Effector memory CD4-positive, alpha-beta T cell (primary cell): ENCODE results near the gene HAL.

Source experiments
- DNase-seq, 3 donors: peaks; one replicate each; pipeline ENCODE4 v3.0.0-alpha.2; 2020
- H3K27ac ChIP-seq: 2 replicates; pipeline ENCODE4 v1.7.0; 2013; ENCODE audit warnings: mild to moderate bottlenecking, low read length, moderate library complexity; ENCODE audit not compliant: insufficient read depth, poor library complexity, severe bottlenecking
- H3K27me3 ChIP-seq: replicated peaks from 2 replicates; pipeline ENCODE4 v1.7.0; 2013; ENCODE audit warnings: mild to moderate bottlenecking, low read length; ENCODE audit not compliant: insufficient read depth, control insufficient read depth, poor library complexity, severe bottlenecking
- H3K36me3 ChIP-seq: 2 replicates; pipeline ENCODE4 v1.7.0; 2013; ENCODE audit warnings: mild to moderate bottlenecking, low read length, moderate library complexity; ENCODE audit not compliant: control insufficient read depth, insufficient read depth
- H3K4me1 ChIP-seq: 2 replicates; pipeline ENCODE4 v1.7.0; 2013; ENCODE audit warnings: low read length, mild to moderate bottlenecking; ENCODE audit not compliant: control insufficient read depth, insufficient read depth, poor library complexity, severe bottlenecking
- H3K4me3 ChIP-seq: 2 replicates; pipeline ENCODE4 v1.7.0; 2013; ENCODE audit warnings: low read length, low read depth, mild to moderate bottlenecking; ENCODE audit not compliant: insufficient read depth, poor library complexity, severe bottlenecking
- H3K9me3 ChIP-seq: 2 replicates; pipeline ENCODE4 v1.7.0; 2013; ENCODE audit warnings: mild to moderate bottlenecking, low read length, moderate library complexity; ENCODE audit not compliant: control insufficient read depth

HAL gene

DNA sequence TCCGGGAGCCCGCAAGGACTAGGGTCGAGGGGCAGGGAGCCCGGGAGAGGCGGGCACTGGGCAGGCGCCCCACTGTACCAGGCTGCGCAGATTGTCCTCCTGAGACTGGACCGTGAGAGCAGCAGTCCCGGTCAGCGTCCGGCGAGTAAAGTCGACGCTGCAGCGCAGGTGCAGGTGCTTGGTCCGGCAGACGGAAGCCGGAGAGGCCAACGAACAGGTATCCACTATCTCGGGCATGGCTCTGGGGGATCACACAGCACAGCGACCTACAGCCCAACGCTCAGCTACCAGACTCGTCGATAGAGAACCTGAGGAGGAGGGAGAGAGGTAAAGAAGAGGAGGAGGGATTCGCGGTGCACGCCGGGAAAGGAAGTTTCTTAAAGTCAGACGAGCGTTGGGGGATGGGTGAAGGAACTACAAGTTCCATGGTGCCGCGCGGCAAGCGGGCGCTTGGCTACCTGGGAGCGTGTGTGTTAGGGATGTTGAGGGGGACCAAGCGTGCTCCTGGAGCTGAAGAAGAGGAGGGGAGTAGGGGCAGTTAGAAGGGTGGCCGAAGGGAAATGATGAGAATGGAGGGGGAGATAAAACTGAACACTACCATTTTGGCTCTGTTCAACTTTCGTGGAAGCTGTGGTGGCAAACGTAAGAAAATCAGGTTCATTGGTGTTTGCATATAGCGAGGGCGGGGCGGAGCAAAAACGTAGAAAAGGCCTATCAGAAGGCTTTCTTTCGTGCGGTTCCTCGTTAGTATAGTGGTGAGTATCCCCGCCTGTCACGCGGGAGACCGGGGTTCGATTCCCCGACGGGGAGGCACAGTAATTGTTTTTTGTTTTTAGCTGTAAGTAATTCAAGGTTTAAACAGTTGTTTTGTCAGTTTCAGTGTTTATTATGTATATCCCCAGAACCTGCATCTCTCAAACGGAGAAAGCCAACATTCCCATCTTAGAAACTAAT lies 39.4 kb upstream of the HAL start, which contains the start of gene LTA4H:
Gene LTA4H (minus strand): TSS at position 305 of the 954 bp plus-strand sequence. CDS start 68 bp downstream, at position 237.
- peak within 1 kb of the TSS; percentile 91 for H3K4me3 ChIP-seq
- no peaks in the 10 kb centered on the region for H3K36me3 ChIP-seq
- peak; percentile 90 to 94 (median 94) for DNase-seq
- H3K9me3 ChIP-seq: no peaks in the 10 kb centered on the region
- peak within 1 kb of the TSS; percentile 84 for H3K27ac ChIP-seq
- H3K27me3 ChIP-seq: no peaks in the 10 kb centered on the region
- H3K4me1 ChIP-seq: peaks cover 12% of the 10 kb centered on the region

DNA sequence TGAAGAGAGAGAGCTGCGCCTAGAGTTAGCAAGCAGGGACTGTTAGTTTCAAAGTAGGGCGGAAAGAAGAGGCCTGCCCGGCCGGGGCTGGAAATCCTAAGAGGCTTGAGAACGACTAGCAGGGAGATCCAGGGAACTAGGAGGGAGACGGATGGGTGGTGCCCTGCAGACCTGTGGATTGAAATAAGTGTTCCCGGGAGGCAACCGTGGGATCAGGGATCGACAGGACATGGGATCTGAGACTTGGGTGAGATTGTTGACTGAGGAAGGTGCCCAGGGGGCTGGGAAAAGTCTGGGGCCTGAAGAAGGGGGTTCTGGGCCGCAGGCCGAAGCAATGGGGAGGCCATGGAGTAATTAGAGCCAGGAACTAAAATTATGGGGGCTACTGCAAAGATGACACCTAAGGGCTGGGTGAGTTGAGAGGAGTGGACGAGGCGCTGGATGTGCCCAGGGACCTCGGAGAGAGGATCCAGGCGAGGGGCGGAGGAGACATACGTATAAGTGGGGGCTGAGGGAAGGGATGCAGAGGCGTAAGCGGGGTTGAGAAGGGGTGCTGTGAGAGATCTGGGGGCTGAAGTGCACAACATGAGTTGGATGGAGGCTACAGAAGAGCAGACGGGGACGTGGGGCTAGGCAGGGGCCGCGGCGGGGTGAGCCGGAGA lies 38.6 kb upstream of the HAL start:
- Histone ChIP-seq H3K27ac (peak overlapping the region; percentile 84), H3K4me3 (peak overlapping the region; percentile 91), H3K27me3 (no peaks in the 10 kb centered on the region), H3K36me3 (no peaks in the 10 kb centered on the region), H3K9me3 (no peaks in the 10 kb centered on the region), H3K4me1 (peaks cover 12% of the 10 kb centered on the region)
- no peak for DNase-seq

DNA sequence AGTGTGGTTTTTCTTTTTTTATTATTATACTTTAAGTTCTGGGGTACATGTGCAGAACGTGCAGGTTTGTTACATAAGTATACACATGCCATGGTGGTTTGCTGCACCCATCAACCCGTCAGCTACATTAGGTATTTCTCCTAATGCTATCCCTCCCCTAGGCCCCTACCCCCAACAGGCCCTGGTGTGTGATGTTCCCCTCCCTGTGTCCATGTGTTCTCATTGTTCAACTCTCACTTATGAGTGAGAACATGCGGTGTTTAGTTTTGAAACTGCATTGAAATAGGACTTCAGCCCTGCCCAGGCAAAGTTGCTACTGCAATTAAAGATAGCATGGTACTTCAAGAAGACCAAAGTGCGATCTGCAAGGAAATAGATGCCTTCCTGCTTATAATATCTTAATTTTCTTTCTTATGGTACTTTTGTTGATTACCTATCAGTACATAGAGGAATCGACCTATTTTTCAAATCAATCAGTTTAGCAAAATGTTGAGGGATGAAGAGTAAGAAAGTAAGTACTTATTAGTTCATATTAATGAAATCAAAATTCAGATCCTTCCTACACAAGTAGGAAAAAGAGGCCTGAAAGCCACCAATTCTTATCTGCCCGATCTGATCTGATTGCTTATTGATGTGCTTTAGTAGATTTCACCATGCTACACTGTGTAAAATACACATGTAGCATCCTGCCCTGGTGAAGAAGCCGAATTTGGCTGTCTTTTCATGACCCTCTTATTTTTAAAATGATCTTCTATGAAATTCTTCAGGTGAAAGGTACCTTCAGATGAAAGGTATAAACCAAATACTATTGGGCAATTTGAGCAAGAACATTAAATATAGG lies 37.6 kb upstream of the HAL start:
- no peak overlapping the region for H3K4me3 ChIP-seq
- no peaks in the 10 kb centered on the region for H3K27me3 ChIP-seq
- DNase-seq: no peak
- H3K27ac ChIP-seq: no peak overlapping the region
- no peaks in the 10 kb centered on the region for H3K9me3 ChIP-seq
- H3K4me1 ChIP-seq: peaks cover 12% of the 10 kb centered on the region
- no peaks in the 10 kb centered on the region for H3K36me3 ChIP-seq

DNA sequence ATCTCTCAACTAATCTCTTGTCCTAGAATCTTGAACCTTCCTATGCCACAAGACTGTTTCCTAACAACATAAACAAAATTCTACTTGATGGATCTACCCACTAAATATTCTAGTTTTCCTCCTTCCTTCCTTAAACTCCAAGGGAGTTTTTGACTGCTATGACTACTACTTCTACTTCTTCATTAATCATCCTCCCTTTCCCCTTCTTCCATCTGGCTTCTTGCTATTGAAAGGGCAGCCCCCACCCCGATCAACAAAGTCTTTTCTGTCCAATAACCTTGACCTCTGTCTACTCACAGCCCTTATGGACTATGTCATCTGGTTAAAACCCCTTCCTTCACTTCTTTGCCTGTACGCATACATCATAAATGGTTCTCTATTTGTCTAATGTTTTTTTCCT lies 33.7 kb upstream of the HAL start:
- peaks cover 11% of the 10 kb centered on the region for H3K4me1 ChIP-seq

DNA sequence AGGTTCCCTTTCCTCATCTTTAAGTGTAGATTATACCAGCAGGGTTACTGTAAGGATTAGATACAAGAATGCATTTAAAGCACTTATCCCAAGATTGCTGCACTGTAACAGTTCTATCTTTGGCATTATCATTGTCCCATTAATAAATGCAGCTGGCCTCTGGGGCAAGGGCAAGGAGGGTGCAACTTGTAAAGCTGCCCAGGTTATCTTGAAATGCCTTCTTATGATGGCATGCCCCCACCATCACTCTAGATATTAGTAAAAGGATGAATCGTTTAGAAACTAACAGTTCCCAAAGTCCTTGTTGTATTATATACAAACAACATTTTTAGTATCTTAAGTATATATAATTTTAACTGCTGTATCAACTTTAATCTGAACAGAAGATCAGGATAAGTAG lies 32.4 kb upstream of the HAL start:
- Histone ChIP-seq H3K27ac (no peak overlapping the region), H3K36me3 (peaks cover 30% of the 10 kb centered on the region), H3K4me1 (no peaks in the 10 kb centered on the region), H3K4me3 (no peak overlapping the region), H3K27me3 (no peaks in the 10 kb centered on the region), H3K9me3 (no peaks in the 10 kb centered on the region)
- DNase-seq: no peak

More for the DNA sequence above, 33.7 kb upstream of the HAL start:
- no peaks in the 10 kb centered on the region for H3K27me3 ChIP-seq
- peaks cover 23% of the 10 kb centered on the region for H3K36me3 ChIP-seq
- no peaks in the 10 kb centered on the region for H3K9me3 ChIP-seq
- no peak overlapping the region for H3K4me3 ChIP-seq
- DNase-seq: no peak
- no peak overlapping the region for H3K27ac ChIP-seq

DNA sequence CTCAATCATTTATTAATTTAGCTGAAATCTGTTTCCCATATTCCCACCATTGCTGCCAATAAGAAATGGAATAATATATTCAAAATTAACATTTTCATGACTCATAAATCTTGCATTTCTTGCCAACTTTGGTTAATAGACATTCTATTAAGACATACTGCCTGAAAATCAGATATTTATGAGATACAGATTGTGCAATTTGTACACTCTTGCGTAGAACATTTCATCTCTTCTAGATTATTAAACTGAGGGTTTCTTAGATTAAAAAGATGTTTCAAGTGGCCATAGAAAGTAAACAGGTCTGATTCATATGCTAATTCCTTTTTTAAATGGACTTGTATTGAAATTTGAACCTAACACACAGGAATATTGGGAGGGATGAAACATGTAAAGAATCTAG lies 30.2 kb upstream of the HAL start:
- H3K9me3 ChIP-seq: no peaks in the 10 kb centered on the region
- no peak for DNase-seq
- no peaks in the 10 kb centered on the region for H3K4me1 ChIP-seq
- no peak overlapping the region for H3K27ac ChIP-seq
- H3K27me3 ChIP-seq: no peaks in the 10 kb centered on the region
- no peak overlapping the region for H3K4me3 ChIP-seq
- H3K36me3 ChIP-seq: peaks cover 48% of the 10 kb centered on the region

DNA sequence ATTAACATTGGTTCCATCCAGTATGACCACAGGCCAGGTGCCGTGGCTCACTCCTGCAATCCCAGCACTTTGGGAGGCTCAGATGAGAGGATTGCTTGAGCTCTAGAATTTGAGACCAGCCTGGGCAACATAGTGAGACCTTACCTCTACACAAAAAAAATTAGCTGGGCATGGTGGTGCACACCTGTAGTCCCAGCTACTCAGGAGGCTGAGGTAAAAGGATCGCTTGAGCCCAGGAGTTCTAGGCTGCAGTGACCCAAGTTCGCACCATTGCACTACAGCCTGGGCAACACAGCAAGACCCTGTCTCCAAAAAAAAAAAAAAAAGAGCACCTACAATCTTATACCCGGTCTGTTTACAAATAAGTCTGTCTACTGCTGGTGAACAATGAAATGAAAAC lies 29.4 kb upstream of the HAL start:
- Histone ChIP-seq H3K27me3 (no peaks in the 10 kb centered on the region), H3K4me3 (no peak overlapping the region), H3K27ac (no peak overlapping the region), H3K9me3 (no peaks in the 10 kb centered on the region), H3K4me1 (no peaks in the 10 kb centered on the region), H3K36me3 (peaks cover 50% of the 10 kb centered on the region)
- no peak for DNase-seq

DNA sequence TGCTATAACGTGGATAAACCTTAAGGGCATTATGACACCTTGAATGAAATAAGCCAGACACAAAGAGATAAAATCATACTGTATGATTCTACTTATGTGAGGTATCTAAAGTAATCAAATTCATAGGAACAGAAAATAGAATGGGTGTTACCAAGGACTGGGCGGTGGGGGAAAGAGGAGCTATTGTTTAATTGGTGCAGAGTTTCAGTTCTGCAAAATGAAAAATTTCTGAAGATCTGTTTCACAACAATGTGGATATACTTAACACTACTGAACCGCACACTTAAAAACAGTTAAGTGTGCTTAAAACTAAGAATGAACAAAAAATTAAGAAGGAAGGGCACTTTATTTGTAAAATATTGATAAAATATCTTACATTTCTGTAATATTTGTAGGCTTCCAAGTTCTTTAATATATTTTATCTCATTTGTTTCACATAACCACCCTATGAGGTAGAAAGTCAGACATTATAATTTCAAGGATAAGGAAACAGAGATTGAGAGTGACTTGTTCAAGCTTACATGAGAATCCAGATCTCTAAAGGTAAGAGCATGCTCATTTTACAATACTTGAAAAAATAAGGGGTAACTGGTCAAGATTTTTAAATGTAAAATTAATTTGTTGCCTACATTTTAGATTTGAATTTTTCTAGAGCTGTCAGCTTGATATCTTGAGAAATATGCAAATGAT lies 24.3 kb upstream of the HAL start:
- DNase-seq: no peak
- Histone ChIP-seq H3K27ac (no peak overlapping the region), H3K4me1 (no peaks in the 10 kb centered on the region), H3K9me3 (no peaks in the 10 kb centered on the region), H3K36me3 (peaks cover 42% of the 10 kb centered on the region), H3K4me3 (no peak overlapping the region), H3K27me3 (no peaks in the 10 kb centered on the region)

DNA sequence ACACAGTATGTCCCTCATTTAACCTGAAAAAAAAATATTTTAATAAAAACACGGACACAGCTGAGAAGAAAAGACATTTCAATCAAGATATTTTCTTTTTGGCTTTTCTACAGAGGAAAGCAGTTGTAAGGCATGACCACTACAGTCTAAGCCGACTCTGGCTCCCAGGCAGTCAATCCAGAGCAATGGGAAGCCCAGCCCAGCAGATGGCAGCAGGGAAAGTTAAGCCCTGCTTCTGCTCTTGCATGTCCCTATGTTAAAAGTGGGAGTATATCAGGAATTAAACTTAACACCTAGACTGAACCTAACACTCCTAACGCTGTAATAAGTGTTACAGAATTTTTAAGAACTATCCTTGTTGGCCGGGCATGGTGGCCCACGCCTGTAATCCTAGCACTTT lies 19.5 kb upstream of the HAL start:
- Histone ChIP-seq H3K27me3 (no peaks in the 10 kb centered on the region), H3K36me3 (peaks cover 51% of the 10 kb centered on the region), H3K4me1 (no peaks in the 10 kb centered on the region), H3K4me3 (no peak overlapping the region), H3K27ac (no peak overlapping the region), H3K9me3 (no peaks in the 10 kb centered on the region)
- DNase-seq: no peak
